H54 (cell line): ENCODE measurements around the gene CEBPA.
A peak's percentile ranks its signal among the peaks of the same experiment; 100 is the strongest.
"Not testable (repeated sequence)": the region's sequence is repeated elsewhere in the genome, so short reads cannot be mapped to it uniquely, and the experiment has no call there.

ENCODE experiments used
- DNase-seq: peaks from one replicate; pipeline ENCODE4 v3.0.0; 2011; ENCODE audit warnings: low spot score, mixed read lengths; ENCODE audit not compliant: insufficient read length
- FAIRE-seq: peaks from 3 replicates; lab custom pipeline; 2011; peaks lifted over from hg19 to GRCh38; lab: Jason Lieb, UNC
- POLR2A ChIP-seq: IDR thresholded peaks from 2 replicates; pipeline ENCODE4 v1.6.1; 2011; ENCODE audit warnings: low read depth, mild to moderate bottlenecking, low read length

CEBPA gene

DNA sequence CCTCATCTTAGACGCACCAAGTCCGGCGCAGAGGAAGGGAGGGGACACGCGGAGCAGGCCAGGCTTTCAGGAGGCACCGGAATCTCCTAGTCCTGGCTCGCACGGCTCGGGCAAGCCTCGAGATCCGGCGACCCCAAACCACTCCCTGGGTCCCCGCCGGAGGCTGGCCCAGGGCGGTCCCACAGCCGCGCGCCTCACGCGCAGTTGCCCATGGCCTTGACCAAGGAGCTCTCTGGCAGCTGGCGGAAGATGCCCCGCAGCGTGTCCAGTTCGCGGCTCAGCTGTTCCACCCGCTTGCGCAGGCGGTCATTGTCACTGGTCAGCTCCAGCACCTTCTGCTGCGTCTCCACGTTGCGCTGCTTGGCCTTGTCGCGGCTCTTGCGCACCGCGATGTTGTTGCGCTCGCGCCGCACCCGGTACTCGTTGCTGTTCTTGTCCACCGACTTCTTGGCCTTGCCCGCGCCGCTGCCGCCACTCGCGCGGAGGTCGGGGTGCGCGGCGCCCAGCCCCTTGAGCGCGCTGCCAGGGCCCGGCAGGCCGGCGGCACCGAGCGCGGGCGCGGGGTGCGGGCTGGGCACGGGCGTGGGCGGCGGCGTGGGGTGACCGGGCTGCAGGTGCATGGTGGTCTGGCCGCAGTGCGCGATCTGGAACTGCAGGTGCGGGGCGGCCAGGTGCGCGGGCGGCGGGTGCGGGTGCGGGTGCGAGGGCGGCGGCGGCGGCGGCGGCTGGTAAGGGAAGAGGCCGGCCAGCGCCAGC, 1.0 kb downstream of the CEBPA start:
- TF ChIP-seq POLR2A = no peak
- DNase-seq = no peak

DNA sequence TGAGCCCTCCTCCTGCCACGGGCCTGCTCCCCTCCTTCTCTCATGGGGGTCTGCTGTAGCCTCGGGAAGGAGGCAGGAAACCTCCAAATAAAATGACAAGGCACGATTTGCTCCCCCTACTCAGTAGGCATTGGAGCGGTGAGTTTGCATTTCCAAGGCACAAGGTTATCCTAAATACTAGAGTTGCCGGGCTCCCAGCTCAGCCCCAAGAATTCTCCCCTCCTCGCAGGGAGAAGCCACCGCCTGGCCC, 1.5 kb downstream of the CEBPA start:
- FAIRE-seq (no peak), DNase-seq (no peak)
- no peak for TF ChIP-seq POLR2A

More for the DNA sequence above, 1.0 kb downstream of the CEBPA start:
- no peak for FAIRE-seq

DNA sequence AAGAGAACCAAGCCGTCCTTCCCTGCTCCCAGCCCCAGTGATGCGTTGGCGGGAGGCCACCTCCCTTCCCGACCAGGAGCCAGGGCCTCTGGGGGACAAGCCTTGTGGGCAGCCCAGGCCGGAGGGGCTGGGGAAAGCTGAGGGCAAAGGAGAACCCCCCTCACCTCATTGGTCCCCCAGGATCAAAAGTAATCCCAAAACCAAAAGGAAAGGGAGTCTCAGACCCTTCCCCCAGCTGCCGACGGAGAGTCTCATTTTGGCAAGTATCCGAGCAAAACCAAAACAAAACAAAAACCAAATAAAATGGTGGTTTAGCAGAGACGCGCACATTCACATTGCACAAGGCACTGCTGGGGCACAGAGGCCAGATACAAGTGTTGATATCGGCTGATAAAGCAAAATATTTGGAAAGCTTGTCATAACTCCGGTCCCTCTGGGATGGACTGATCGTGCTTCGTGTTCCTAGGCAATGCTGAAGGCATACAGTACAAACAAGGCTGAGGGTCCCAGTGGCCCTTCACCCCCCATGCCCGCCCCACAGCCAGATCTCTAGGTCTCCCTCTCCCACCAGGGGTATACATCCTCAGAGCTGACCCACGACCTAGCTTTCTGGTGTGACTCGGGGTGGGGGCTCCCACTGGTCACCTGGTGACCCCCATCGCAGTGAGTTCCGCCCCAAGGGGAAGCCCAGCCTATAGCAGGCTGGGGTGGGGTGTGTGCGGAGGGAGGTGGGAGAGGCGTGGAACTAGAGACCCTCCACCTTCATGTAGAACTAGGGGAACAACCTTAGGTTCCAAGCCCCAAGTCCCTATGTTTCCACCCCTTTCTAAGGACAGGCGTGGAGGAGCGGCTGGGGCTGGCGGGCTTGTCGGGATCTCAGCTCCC, 2.1 kb downstream of the CEBPA start:
- TF ChIP-seq POLR2A = no peak
- DNase-seq = no peak
- FAIRE-seq = no peak

DNA sequence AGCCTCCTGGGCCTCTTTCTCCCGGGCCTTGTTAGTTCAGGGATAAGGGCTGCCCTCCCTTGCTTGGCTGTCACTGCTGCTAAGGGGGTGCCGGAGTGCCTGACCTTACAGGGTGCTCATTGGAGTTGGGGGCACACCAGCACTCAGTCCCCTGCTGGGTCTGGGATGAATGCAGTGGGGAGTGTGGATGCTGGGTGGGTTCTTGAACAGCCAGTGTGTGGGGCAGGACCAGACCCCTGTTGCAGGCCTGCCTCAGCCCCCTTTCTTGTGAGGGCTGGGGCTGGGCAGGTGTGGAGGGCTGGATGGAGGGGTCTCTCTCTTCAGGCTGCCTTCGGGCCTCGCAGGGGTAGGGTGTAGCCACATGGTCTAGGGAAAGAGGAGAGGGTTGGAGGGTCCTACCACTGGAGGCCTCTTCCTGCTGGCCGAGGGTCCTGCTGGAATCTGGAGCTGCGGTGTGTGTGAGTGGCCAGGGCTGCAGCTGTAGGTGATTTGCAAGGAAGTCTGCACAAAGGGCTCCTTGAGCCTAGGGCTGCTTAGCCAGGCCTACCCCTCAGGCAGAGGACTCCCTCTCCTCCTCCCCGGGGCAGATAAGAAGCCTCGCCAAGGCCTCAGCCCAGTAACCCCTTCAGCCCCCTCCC, 3.2 kb downstream of the CEBPA start:
- DNase-seq (no peak), FAIRE-seq (no peak)
- no peak for TF ChIP-seq POLR2A

DNA sequence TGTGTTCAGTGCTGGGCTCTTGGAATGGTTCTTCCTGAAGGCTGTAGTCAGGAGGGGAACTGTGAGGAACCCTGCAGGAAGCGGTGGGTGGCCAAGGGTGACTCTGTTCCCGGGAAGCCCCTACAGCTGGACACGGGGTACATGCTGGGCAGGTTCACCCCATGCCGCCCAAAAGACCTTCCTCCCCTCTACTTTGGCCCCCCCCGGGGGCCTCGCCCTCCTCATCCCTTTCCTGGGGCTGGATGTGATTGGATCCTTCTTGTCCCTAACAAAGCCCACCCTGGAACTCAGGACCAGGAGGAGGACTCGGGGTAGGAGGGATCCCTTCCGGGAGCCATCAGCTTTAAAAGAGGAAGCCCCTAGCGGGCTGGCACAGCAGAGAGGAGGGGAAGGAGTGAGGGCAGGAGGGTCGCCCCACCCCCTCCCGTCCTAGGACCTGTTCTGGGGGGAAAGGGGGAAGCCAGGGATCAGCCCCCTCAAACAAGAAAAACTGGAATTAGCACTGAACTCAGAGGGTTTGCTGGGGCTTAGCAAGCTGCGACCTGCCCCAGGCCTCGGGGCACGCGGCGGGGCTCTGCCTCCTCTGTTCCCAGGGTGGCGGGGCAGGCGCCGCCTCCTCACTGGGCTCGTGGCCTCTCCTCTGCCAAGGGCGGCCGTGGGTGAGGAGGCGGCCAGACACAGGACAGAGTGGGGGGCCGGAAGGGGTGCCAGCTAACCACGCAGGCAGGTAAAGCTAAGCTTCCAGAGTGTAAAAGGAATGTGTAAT, 4.0 kb downstream of the CEBPA start:
- TF ChIP-seq POLR2A = no peak
- FAIRE-seq (no peak), DNase-seq (no peak)

DNA sequence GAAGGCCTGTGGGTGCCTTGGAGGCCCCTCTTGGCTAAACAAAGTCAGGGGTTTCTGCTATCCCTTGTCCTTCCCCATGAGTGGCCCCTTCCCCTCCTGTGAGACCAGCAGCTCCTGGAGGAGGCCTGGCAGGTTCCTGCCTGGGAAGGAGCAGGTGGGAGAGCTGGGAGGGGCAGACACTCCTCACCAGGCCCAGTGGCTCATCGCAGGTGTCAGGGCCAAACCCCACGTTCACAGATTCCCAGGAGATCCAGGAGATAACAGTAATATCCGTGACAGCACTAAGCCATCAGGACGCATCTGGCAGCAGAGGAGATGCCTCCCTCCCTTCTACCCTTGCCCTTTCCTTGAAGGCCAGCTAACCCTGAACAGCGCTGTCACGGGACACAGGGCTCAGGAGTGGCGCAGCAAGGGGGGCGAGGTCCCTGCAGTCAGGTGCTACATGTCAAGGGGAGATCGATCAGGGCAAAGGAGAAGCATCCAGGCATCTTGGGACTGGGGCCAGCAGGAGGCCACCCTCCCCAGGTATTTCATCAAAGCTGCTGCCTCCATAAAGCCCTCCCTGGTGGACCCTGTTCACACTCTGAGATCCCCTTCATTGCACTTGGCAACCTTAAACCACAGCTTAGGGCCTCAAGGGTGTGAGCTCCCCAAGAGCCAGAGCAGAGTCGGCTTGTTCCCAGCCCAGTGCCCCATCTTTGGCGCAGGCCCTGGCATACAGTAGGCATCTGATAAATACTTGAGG, 4.8 kb downstream of the CEBPA start:
- DNase-seq (no peak), FAIRE-seq (no peak)
- TF ChIP-seq POLR2A = no peak

DNA sequence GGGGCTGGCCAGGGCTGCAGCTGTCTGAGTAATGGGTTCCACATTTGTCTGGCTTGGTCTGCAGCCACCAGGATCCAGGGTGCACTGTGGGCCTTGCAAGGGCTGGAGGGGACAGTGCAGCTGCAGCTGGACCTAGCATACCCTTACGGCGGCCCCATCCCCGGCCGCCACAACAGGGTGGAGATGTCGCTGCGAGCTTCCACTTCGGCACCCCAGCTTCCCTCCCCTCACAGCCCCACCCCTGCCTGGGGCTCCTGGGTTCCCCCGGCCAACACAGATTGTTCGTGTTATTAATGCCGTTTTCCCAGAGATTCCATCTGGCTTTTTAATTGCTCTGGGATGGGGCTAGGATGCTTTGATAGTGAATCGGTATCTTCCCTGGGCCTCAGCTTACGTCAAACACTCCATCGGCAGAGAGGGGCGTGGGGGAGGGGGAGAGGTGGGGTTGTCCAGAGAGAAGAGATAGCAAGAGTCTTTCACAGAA, 5.8 kb downstream of the CEBPA start:
- DNase-seq = no peak
- TF ChIP-seq POLR2A = no peak
- FAIRE-seq = no peak

DNA sequence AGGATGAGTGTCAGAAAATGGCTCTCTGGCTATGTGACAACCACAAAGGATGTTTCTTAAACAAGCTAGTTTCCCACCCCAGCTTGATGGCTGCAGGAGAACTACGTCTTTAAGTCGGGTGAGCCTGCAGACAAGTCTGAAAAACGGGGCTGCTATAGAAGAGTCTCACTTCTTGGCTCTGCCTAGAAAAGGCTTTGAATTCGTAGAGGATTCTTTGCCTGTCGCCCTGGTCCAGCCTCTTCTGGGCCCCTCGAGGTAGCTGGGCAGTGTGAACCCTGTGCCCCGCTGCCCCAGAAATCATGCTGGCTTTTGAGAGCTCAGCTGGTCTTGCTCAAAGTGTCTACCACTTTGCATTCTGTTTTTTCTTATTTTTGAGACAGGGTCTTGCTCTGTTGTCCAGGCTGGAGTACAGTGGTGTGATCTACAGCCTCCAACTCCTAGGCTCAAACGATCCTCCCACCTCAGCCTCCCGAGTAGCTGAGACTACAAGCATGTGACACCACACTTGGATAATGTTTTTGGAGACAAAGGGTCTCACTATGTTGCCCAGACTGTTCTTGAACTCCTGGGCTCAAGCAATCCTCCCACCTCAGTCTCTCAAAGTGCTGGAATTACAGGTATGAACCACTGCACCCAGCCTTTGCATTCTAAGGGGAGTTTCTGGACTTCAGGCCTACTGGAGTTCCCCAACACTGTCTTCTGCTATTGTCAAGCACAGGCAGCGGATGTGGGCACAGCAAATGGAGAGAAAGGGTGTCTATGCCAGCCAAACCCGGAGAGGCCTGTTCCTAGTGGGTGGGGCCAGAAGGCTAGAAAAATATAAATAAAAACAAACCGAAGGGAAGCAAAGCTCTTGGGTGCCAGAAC, 6.5 kb downstream of the CEBPA start:
- no peak for DNase-seq
- FAIRE-seq = no peak
- no peak for TF ChIP-seq POLR2A

DNA sequence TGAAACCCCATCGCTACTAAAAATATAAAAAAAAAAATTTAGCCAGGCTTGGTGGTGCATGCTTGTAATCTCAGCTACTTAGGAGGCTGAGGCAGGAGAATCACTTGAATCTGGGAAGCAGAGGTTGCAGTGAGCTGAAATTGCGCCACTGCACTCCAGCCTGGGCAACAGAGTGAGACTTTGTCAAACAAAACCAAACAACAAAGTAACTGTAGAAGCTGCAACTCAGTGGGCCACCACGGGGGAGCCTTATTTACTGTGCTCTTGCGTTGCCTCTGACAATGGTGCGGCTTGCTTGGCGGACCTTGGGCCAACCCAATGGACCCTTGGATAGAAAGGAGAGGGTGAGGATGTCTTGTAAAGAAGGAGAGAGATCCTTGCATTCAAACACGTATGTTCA, 7.3 kb downstream of the CEBPA start:
- not testable (repeated sequence) for FAIRE-seq, DNase-seq

DNA sequence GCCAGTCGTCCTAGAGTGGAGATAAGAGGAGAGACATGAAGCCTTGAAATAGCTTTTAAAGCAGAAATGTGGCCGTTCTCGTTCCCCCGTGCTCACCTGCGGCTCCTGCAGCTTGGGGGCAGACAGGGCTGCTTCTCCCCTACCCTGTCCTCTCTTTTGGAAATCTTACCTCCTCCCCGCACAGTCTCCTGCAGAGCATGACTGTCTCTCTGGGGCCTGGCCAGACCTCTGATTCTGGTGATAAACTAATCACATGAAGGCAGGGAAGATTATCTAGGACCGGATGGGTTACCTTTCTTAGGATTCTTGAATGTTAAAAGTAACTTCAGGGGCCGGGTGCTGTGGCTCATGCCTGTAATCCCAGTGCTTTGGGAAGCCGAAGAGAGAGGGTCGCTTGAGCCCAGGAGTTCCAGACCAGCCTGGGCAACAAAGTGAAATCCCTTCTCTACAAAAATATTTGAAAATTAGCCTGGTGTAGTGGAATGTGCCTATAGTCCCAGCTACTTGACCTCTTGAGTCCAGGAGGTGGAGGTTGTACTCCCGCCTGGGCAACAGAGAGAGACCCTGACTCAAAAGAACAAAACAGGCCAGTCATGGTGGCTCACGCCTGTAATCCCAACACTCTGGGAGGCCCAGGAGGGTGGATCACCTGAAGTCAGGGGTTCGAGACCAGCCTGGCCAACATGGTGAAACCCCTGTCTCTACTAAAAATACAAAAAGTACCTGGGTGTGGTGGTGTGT, 8.1 kb downstream of the CEBPA start:
- DNase-seq = no peak
- TF ChIP-seq POLR2A = no peak
- no peak for FAIRE-seq

DNA sequence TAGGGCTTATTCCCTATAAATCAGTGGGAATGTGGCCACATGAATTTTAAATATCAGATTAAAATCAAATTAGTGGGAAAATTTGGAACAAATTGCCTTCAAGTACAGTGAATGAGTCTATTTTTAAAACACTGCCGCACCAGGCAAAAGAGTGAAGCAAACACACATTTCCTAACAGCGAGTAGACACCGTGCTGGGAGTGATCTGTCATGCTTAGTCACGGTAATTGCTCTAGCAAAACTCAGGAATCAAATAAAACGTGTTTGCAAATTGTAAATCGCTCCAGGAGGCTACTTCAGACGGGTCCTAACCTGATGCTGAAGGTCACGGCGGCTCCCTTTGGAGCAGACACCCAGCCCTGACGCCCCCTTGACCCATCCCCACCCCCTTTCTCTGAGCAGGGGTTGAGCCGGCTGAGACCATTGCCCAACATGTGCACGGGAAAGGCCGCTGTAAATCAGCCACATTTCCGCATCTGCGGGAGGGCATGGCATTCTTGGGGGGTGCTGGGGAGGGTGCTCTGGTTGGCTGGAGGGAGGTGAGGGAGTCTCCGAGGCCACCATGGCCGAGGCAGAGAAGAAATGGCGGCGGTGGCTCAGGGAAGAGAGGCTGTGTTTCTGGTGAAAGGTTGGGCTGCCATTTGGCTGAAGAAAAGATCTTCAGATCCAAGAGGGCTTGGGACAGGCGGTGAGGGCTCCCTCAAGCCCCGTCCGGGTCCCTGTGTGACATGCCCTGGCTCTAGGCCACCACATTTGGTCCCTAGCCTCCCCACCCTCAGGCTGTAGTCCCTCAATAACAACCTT, 8.9 kb downstream of the CEBPA start:
- FAIRE-seq (peak; percentile 84), DNase-seq (peak; percentile 94)
- no peak for TF ChIP-seq POLR2A
